GM15510 (cell line): ENCODE data around the gene NEK1.

Source experiments
- POLR2A ChIP-seq: IDR thresholded peaks from 3 replicates; pipeline ENCODE4 v1.6.1; 2011; ENCODE audit warnings: borderline replicate concordance; ENCODE audit not compliant: insufficient read length; ENCODE audit errors: extremely low read depth

NEK1 gene

GRCh38 chr4:169583563-169583962 is 28.8 kb downstream of the NEK1 start:
- no peak for TF ChIP-seq POLR2A

GRCh38 chr4:169582706-169583105 is 29.7 kb downstream of the NEK1 start:
- no peak for TF ChIP-seq POLR2A

- no peak for TF ChIP-seq POLR2A
These were observed 30.2 kb downstream of the NEK1 start for GRCh38 chr4:169582203-169582602.

GRCh38 chr4:169573889-169574288 is 38.5 kb downstream of the NEK1 start:
- TF ChIP-seq POLR2A: no peak

GRCh38 chr4:169571435-169571834 is 40.9 kb downstream of the NEK1 start:
- no peak for TF ChIP-seq POLR2A

- no peak for TF ChIP-seq POLR2A
These were observed 44.5 kb downstream of the NEK1 start for GRCh38 chr4:169567916-169568315.

- TF ChIP-seq POLR2A: no peak
These were observed 46.2 kb downstream of the NEK1 start for GRCh38 chr4:169566021-169566818.

- TF ChIP-seq POLR2A: no peak
These were observed 46.8 kb downstream of the NEK1 start for GRCh38 chr4:169565606-169566005.

GRCh38 chr4:169557061-169557636 is 55.2 kb downstream of the NEK1 start:
- no peak for TF ChIP-seq POLR2A

- no peak for TF ChIP-seq POLR2A
These were observed 71.6 kb downstream of the NEK1 start for GRCh38 chr4:169540774-169541173.

GRCh38 chr4:169530048-169530447 is 82.3 kb downstream of the NEK1 start:
- no peak for TF ChIP-seq POLR2A

- no peak for TF ChIP-seq POLR2A
These were observed 88.6 kb downstream of the NEK1 start for GRCh38 chr4:169523796-169524195.

GRCh38 chr4:169510617-169511016 is 101.8 kb downstream of the NEK1 start:
- no peak for TF ChIP-seq POLR2A

- no peak for TF ChIP-seq POLR2A
These were observed 105.5 kb downstream of the NEK1 start for GRCh38 chr4:169506903-169507302.

GRCh38 chr4:169493164-169493524 is 119.2 kb downstream of the NEK1 start:
- no peak for TF ChIP-seq POLR2A
